BE2C (cell line): ENCODE results near the gene CBLC.
"Not testable (repeated sequence)": the region's sequence is repeated elsewhere in the genome, so short reads cannot be mapped to it uniquely, and the experiment has no call there.

Experiments
- DNase-seq: peaks from one replicate; pipeline ENCODE4 v3.0.0-alpha.2; 2020
- H3K27me3 ChIP-seq: fragments of 250-450 bp; sonication (Bioruptor Pico); 2 replicates; pipeline ENCODE4 v1.5.1; 2020; ENCODE audit warnings: mild to moderate bottlenecking
- H3K36me3 ChIP-seq: fragments of 250-450 bp; sonication (Bioruptor Pico); 2 replicates; pipeline ENCODE4 v1.5.1; 2020; ENCODE audit warnings: mild to moderate bottlenecking
- H3K4me1 ChIP-seq: fragments of 250-450 bp; sonication (Bioruptor Pico); 2 replicates; pipeline ENCODE4 v1.5.1; 2020
- H3K4me3 ChIP-seq: 2 replicates; pipeline ENCODE4 v1.5.1; 2011; ENCODE audit warnings: low read depth, low read length
- H3K9me3 ChIP-seq: fragments of 250-450 bp; sonication (Bioruptor Pico); 2 replicates; pipeline ENCODE4 v1.5.1; 2020
- CTCF ChIP-seq: IDR thresholded peaks from 2 replicates; pipeline ENCODE4 v1.5.1; 2012; ENCODE audit warnings: mild to moderate bottlenecking, low read depth, low read length

Gene CBLC

GRCh38 chr19:44765949-44766335 lies 11.7 kb upstream of the CBLC start:
- peaks cover 2% of the 10 kb centered on the region; the same call in 1 of the 2 replicates for H3K4me1 ChIP-seq
- no peaks in the 10 kb centered on the region for H3K27me3 ChIP-seq
- no peaks in the 10 kb centered on the region for H3K36me3 ChIP-seq
- H3K9me3 ChIP-seq: no peaks in the 10 kb centered on the region; the same call in 1 of the 2 replicates
- H3K4me3 ChIP-seq: no peak overlapping the region
- no peak for DNase-seq
- TF ChIP-seq CTCF: no peak

- TF ChIP-seq CTCF: no peak
- Histone ChIP-seq H3K9me3 (no peaks in the 10 kb centered on the region; the same call in 1 of the 2 replicates), H3K27me3 (no peaks in the 10 kb centered on the region), H3K36me3 (no peaks in the 10 kb centered on the region), H3K4me1 (peaks cover 3% of the 10 kb centered on the region; the same call in 1 of the 2 replicates), H3K4me3 (no peak overlapping the region)
- DNase-seq: no peak
Measured at GRCh38 chr19:44767295-44768180, 10.2 kb upstream of the CBLC start.

- Histone ChIP-seq H3K4me3 (peak overlapping the region; percentile 20; the same call in 1 of the 2 replicates), H3K9me3 (no peaks in the 10 kb centered on the region; the same call in 1 of the 2 replicates), H3K27me3 (no peaks in the 10 kb centered on the region), H3K4me1 (peaks cover 3% of the 10 kb centered on the region; the same call in 1 of the 2 replicates), H3K36me3 (no peaks in the 10 kb centered on the region)
- peak; percentile 94 for DNase-seq
- TF ChIP-seq CTCF: peak; percentile 81
Measured at GRCh38 chr19:44770550-44771257, 7.0 kb upstream of the CBLC start.

GRCh38 chr19:44772144-44772543 lies 5.5 kb upstream of the CBLC start:
- not testable (repeated sequence) for H3K9me3 ChIP-seq, H3K4me1 ChIP-seq, H3K4me3 ChIP-seq, H3K36me3 ChIP-seq, DNase-seq, H3K27me3 ChIP-seq

- Histone ChIP-seq H3K4me1 (peaks cover 3% of the 10 kb centered on the region; the same call in 1 of the 2 replicates), H3K4me3 (no peak overlapping the region), H3K9me3 (no peaks in the 10 kb centered on the region), H3K27me3 (no peaks in the 10 kb centered on the region), H3K36me3 (no peaks in the 10 kb centered on the region)
- no peak for TF ChIP-seq CTCF
- no peak for DNase-seq
Measured at GRCh38 chr19:44772959-44773358, 4.7 kb upstream of the CBLC start.

- H3K36me3 ChIP-seq: no peaks in the 10 kb centered on the region
- TF ChIP-seq CTCF: no peak
- no peaks in the 10 kb centered on the region for H3K27me3 ChIP-seq
- no peak for DNase-seq
- H3K9me3 ChIP-seq: no peaks in the 10 kb centered on the region
- H3K4me3 ChIP-seq: no peak overlapping the region
- peaks cover 3% of the 10 kb centered on the region; the same call in 1 of the 2 replicates for H3K4me1 ChIP-seq
Measured at GRCh38 chr19:44775676-44776240, 1.9 kb upstream of the CBLC start.
